ENCODE measurements around the gene RHOT2. TPM values are rescaled to one million over a fixed set of nuclear protein-coding genes. Genes with fewer than 3 reads are reported as not detected.
"Not testable (repeated sequence)": the region's sequence is repeated elsewhere in the genome, so short reads cannot be mapped to it uniquely, and the experiment has no call there.

Gene RHOT2
- total RNA-seq, 1 donor from 2014 or later, result 156 TPM

DNA sequence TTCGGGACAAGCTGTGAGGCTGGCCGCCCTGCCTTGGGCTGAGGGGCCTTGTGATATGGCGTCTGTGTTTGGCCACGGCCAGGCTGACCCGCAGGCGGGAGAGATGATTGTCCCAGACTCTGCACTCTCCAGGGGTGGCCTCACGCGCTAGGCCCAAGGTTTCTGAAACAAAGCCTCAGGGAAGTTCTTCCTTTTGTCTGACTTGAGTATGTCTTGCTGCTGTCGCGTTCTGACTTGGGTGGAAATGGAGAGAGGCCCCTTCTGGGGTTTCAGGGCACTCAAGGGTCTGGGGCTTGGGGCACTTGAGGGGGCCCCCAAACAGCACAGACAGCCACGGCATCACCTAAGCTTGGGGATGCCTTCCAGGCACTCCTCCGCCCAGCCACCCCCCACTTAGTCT lies 43.2 kb downstream of the RHOT2 start:
- H3K27me3 Mint-ChIP-seq (ENCODE audit: low read depth), result peaks cover 26% of the 10 kb centered on the region
- H3K36me3 Mint-ChIP-seq (ENCODE audit: low read depth), result no peaks in the 10 kb centered on the region

DNA sequence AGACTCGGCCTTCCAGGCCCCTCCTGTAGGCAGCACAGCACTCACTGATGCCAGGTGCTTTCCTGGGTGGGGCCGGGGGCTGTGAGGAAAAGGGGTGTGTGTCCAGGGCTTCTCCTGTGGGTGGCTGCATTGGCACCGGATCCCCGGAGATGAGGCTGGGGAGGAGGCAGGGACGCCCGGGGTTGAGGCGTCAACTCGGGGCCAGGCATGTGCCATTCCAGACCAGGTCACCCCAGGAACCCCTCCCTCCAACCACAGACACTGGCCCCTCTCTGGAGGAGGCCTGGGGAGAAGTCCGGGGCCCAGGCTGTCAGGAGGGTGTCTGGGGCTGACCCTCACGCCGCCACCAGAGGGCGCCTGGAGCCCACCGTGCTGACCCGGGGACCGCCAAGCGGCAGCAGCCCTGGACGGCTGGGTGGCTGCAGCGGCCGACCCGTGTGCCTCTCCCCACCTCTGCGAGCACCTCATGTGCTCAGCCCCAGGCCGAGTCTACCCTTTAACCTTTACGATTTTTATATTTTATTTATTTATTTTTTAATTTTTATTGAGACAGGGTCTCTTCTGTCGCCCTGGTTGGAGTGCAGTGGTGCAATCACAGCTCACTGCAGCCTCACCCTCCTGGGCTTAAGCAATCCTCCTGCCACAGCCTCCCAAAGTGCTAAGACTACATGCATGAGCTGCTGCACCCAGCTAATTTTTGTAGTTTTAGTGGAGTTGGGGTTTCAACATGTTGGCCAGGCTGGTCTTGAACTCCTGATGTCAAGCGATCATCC lies 43.8 kb downstream of the RHOT2 start:
- Mint-ChIP-seq H3K9me3 (no peaks in the 10 kb centered on the region), H3K27me3 (ENCODE audit: low read depth) (peaks cover 25% of the 10 kb centered on the region), H3K36me3 (ENCODE audit: low read depth) (no peaks in the 10 kb centered on the region), H3K4me3 (ENCODE audit: low read depth) (no peak overlapping the region), H3K4me1 (ENCODE audit: low read depth) (peaks cover 4% of the 10 kb centered on the region), H3K27ac (no peak overlapping the region)
- DNase-seq (ENCODE audit: low spot score), result peak; percentile 65
- intact Hi-C loops (cut with micrococcal nuclease), result loop anchor here (1.0 kb wide), 1 partner anchor 74 kb away; no protein-coding TSS in a partner anchor

More for the DNA sequence above, 43.2 kb downstream of the RHOT2 start:
- Mint-ChIP-seq H3K4me3 (ENCODE audit: low read depth) (no peak overlapping the region), H3K9me3 (no peaks in the 10 kb centered on the region), H3K27ac (no peak overlapping the region), H3K4me1 (ENCODE audit: low read depth) (peaks cover 2% of the 10 kb centered on the region)
- intact Hi-C loops (cut with micrococcal nuclease), result loop anchor here (1.0 kb wide), 1 partner anchor 74 kb away; no protein-coding TSS in a partner anchor
- DNase-seq (ENCODE audit: low spot score), result no peak

DNA sequence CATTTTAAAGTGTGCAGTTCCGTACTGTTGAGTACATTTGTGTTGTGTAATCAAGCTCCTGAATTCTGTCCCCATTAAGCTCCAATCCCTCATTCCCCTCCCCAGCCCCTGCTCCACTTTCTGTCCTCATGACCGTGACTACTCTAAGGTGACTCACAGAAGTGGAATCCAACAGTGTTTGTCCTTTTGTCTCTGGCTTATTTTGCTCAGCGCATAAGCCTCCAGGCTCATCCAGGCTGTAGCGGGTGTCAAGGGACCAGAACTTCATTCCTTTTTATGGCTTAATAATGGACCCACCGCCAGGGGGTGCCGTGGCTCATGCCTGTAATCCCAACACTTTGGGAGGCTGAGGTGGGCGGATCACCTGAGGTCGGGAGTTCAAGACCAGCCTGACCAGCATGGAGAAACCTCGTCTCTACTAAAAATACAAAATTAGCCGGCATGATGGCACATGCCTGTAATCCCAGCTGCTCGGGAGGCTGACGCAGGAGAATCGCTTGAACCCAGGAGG lies 44.9 kb downstream of the RHOT2 start:
- H3K4me1 Mint-ChIP-seq (ENCODE audit: low read depth); H3K4me3 Mint-ChIP-seq (ENCODE audit: low read depth); intact Hi-C loops (cut with micrococcal nuclease); H3K36me3 Mint-ChIP-seq (ENCODE audit: low read depth); H3K9me3 Mint-ChIP-seq; H3K27ac Mint-ChIP-seq: not testable (repeated sequence)
- peaks cover 19% of the 10 kb centered on the region for H3K27me3 Mint-ChIP-seq (ENCODE audit: low read depth)
- peak; percentile 49 for DNase-seq (ENCODE audit: low spot score)

DNA sequence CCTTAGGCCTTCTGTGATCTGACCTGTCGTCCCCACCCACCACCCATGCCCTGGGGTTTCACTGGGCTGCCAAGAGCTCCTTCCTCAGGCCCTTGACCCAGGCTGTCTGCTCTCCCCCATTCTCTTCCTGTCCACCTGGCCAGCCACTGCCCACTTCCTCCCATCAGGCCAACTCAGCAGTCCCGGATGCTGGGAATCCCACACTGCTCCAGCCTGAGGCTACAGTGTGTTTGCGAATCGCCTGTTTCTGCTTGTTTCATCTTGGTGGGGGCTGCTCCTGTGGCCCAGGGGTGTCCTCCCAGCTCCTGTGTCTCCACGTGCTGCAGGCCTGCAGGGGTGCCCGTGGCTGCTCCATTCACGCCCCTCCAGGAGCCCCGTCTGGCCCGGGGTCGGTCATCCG lies 46.1 kb downstream of the RHOT2 start:
- Mint-ChIP-seq H3K4me1 (ENCODE audit: low read depth) (peaks cover 5% of the 10 kb centered on the region), H3K9me3 (no peaks in the 10 kb centered on the region), H3K27me3 (ENCODE audit: low read depth) (peaks cover 8% of the 10 kb centered on the region), H3K27ac (no peak overlapping the region), H3K4me3 (ENCODE audit: low read depth) (no peak overlapping the region), H3K36me3 (ENCODE audit: low read depth) (no peaks in the 10 kb centered on the region)
- DNase-seq (ENCODE audit: low spot score), result no peak
- intact Hi-C loops (cut with micrococcal nuclease), result no loop called here

DNA sequence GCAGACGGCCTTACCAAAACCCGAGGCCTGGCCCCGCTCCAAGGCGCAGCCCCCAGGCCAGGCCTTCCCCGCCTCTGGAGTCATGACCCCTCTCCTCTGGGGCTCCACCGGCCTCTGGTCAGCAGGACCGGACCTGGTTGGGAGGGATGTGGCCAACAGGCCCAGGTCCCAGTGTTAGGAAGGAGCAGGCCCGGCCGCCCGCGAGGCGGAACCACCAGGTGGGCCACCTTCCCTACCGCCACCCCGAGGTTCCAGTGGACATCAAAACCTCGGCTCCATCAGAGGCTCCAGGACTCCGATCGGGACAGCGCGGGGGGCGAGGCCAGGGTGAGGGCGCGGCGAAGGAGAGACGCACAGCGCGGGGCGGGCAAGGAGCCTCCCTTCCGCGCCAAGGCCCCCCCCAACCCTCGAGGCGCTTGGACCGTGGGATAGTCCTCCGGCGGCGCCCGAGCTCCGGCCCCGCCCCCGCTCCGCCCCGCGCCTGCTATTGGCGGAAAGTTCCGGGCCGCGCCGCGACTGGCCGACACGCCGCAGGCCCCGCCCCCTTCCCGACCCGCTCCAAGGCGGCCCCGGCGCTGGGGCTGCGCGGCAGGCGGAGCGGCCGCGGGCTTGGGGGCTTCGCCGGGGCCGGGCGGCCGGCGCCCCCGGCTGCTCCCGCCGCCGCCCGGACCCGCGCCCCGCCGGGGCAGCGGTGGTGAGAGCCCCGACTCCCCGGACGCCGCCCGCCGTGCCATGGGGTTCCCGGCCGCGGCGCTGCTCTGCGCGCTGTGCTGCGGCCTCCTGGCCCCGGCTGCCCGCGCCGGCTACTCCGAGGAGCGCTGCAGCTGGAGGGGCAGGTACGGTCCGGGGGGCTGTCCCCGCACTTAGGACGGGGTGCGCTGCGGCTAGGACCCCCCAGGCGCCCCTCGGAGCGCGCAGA lies 46.9 kb downstream of the RHOT2 start, which contains the start of gene METRN:
Gene METRN (plus strand): TSS at position 561 of the 919 bp plus-strand sequence. CDS start 172 bp downstream, at position 733.
- peaks cover 7% of the 10 kb centered on the region for H3K4me1 Mint-ChIP-seq (ENCODE audit: low read depth)
- H3K9me3 Mint-ChIP-seq, result no peaks in the 10 kb centered on the region
- H3K4me3 Mint-ChIP-seq (ENCODE audit: low read depth), result peak within 1 kb of the TSS; percentile 65
- H3K27me3 Mint-ChIP-seq (ENCODE audit: low read depth), result peaks cover 8% of the 10 kb centered on the region
- peak; percentile 86 for DNase-seq (ENCODE audit: low spot score)
- H3K27ac Mint-ChIP-seq, result no peak within 1 kb of the TSS
- intact Hi-C loops (cut with micrococcal nuclease), result no loop called here
- H3K36me3 Mint-ChIP-seq (ENCODE audit: low read depth), result no peaks in the 10 kb centered on the region

DNA sequence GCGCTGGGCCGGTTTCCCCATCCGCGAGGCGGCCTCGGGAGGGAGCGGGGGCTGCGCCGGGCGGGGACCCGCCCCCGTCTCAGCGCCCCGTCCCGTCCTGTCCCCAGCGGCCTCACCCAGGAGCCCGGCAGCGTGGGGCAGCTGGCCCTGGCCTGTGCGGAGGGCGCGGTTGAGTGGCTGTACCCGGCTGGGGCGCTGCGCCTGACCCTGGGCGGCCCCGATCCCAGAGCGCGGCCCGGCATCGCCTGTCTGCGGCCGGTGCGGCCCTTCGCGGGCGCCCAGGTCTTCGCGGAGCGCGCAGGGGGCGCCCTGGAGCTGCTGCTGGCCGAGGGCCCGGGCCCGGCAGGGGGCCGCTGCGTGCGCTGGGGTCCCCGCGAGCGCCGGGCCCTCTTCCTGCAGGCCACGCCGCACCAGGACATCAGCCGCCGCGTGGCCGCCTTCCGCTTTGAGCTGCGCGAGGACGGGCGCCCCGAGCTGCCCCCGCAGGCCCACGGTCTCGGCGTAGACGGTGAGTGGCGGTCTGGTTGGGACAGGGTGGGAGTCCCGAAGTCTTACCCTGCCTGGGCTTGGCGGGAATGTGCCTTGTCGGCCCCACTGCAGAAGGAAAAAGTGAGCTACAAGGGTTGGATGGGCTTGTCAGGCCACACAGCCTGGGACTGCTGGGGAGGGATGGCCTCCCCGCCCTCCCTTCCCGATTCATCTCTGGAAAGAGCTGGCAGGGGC lies 47.7 kb downstream of the RHOT2 start:
- intact Hi-C loops (cut with micrococcal nuclease), result no loop called here
- H3K36me3 Mint-ChIP-seq (ENCODE audit: low read depth), result no peaks in the 10 kb centered on the region
- no peak overlapping the region for H3K27ac Mint-ChIP-seq
- no peak for DNase-seq (ENCODE audit: low spot score)
- H3K27me3 Mint-ChIP-seq (ENCODE audit: low read depth), result peaks cover 8% of the 10 kb centered on the region
- peaks cover 12% of the 10 kb centered on the region for H3K4me1 Mint-ChIP-seq (ENCODE audit: low read depth)
- H3K4me3 Mint-ChIP-seq (ENCODE audit: low read depth), result peak overlapping the region; percentile 65
- no peaks in the 10 kb centered on the region for H3K9me3 Mint-ChIP-seq

DNA sequence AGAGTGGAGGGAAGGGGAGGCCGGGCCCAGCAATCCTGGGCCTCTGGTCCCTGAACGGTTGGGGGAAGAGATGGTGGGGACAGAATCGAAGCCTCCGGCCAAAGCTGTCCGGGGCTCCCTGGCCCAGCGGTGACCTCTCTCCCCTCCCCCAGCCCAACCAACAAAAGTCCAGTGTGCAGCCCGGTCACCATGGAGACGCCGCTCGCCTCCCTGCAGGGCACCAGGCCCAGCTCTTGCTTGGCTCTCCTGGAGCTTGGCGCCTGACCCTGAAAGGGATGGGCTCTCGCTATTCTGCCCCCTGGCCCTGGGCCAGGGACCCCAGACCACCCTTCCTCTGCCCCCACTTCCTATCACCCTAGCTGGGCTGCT lies 48.3 kb downstream of the RHOT2 start:
- intact Hi-C loops (cut with micrococcal nuclease), result no loop called here
- H3K27ac Mint-ChIP-seq, result no peak overlapping the region
- peak overlapping the region; percentile 65 for H3K4me3 Mint-ChIP-seq (ENCODE audit: low read depth)
- H3K4me1 Mint-ChIP-seq (ENCODE audit: low read depth), result peaks cover 12% of the 10 kb centered on the region
- H3K27me3 Mint-ChIP-seq (ENCODE audit: low read depth), result peaks cover 8% of the 10 kb centered on the region
- H3K36me3 Mint-ChIP-seq (ENCODE audit: low read depth), result no peaks in the 10 kb centered on the region
- no peak for DNase-seq (ENCODE audit: low spot score)
- H3K9me3 Mint-ChIP-seq, result no peaks in the 10 kb centered on the region

DNA sequence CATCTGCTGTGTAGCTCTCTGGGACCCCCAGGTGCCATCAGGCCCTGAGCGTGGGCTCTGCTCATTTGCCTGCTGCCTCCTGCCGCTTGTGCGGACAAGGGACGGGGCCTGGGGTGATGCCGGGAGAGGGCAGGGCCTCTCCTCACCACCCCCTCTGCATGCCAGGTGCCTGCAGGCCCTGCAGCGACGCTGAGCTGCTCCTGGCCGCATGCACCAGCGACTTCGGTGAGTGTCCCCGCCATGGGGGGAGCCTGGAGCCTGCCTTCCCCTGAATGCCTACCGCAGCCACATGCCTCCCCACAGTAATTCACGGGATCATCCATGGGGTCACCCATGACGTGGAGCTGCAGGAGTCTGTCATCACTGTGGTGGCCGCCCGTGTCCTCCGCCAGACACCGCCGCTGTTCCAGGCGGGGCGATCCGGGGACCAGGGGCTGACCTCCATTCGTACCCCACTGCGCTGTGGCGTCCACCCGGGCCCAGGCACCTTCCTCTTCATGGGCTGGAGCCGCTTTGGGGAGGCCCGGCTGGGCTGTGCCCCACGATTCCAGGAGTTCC lies 48.9 kb downstream of the RHOT2 start:
- no peak for DNase-seq (ENCODE audit: low spot score)
- H3K4me3 Mint-ChIP-seq (ENCODE audit: low read depth), result peak overlapping the region; percentile 65
- peaks cover 8% of the 10 kb centered on the region for H3K27me3 Mint-ChIP-seq (ENCODE audit: low read depth)
- H3K27ac Mint-ChIP-seq, result no peak overlapping the region
- intact Hi-C loops (cut with micrococcal nuclease), result no loop called here
- H3K4me1 Mint-ChIP-seq (ENCODE audit: low read depth), result peaks cover 12% of the 10 kb centered on the region
- H3K9me3 Mint-ChIP-seq, result no peaks in the 10 kb centered on the region
- no peaks in the 10 kb centered on the region for H3K36me3 Mint-ChIP-seq (ENCODE audit: low read depth)

DNA sequence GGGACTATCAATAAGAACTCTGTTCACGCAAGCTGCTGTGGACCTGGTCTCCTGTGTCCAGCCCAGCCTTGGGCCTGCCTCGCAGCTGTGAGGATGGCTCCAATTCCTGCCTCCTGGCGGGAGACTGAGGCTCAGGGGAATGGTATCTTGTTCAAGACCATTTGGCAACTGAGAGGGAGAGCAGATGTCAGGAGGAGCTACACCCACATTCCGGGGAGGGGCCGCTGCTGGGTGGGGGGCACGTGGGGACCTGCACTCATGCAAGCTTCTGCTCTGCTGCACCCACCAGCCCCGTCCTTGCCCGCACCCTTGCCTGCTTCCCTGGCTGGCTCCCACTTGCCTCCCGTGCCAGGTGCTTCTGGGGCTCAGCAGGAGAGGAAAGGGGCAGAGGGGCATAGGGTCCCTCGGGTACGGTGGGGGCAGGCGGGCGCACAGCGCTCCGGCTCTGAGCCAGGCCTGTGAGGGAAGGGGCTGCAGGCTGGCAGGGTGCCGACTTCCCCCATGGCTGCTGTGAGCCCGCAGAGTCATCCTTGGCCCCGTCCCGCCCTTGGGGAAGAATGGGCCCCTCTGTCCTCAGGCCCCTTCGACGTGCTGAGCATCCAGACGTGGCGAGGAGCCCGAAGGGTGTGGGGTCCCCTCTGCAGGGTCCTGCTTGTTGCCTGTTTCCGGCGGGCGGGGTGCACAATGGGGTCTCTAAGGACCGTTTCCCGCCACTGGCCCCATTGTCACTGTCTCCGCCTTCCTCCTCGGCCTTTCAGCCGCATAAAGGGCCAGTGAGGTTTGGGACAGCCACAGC lies 49.7 kb downstream of the RHOT2 start:
- no peak for DNase-seq (ENCODE audit: low spot score)
- no peaks in the 10 kb centered on the region for H3K9me3 Mint-ChIP-seq
- no peak overlapping the region for H3K4me3 Mint-ChIP-seq (ENCODE audit: low read depth)
- peaks cover 12% of the 10 kb centered on the region for H3K4me1 Mint-ChIP-seq (ENCODE audit: low read depth)
- intact Hi-C loops (cut with micrococcal nuclease), result no loop called here
- no peak overlapping the region for H3K27ac Mint-ChIP-seq
- peaks cover 6% of the 10 kb centered on the region for H3K27me3 Mint-ChIP-seq (ENCODE audit: low read depth)
- no peaks in the 10 kb centered on the region for H3K36me3 Mint-ChIP-seq (ENCODE audit: low read depth)

DNA sequence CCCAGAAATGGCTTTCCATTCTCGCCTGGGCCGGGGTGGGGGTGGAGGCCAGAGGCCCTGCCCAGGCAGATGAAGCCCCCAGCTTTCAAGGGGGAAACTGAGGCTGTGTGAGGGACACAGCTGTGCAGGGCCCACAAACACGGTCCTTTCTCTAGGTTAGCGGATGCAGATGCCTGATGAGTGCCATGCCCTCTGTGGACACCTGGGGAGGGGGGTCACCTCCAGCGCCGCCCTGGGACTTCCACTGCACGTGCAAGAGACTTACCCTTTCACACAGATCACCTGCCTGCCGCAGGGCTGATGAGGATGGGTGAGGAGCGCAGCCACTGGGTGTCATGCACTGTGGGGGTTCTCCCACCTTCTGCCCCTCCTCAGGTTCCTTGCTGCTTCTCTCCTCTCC lies 50.5 kb downstream of the RHOT2 start:
- Mint-ChIP-seq H3K27ac (no peak overlapping the region), H3K27me3 (ENCODE audit: low read depth) (peaks cover 4% of the 10 kb centered on the region), H3K4me3 (ENCODE audit: low read depth) (no peak overlapping the region), H3K9me3 (no peaks in the 10 kb centered on the region), H3K36me3 (ENCODE audit: low read depth) (no peaks in the 10 kb centered on the region), H3K4me1 (ENCODE audit: low read depth) (peaks cover 10% of the 10 kb centered on the region)
- DNase-seq (ENCODE audit: low spot score), result no peak
- intact Hi-C loops (cut with micrococcal nuclease), result no loop called here

DNA sequence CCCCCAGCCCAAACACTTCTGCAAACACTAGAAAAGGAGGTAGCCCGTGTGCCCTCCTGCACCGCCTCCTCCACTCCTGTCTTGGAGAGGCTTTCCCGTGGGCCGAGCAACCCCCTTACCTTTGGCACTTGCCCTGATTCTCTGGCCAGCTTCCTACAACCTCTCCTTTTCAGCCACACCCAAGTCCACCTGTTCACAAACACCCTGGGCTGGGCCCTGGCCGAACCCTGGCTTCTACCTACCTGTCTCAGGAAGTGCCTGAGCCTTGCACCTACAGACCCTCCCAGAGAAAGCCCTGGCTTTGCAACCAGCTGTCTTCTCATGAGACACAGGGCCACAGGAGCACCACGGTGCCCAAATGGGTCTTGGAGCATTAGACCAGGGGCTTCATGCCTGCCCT lies 51.0 kb downstream of the RHOT2 start:
- peaks cover 4% of the 10 kb centered on the region for H3K27me3 Mint-ChIP-seq (ENCODE audit: low read depth)
- no peaks in the 10 kb centered on the region for H3K9me3 Mint-ChIP-seq
- H3K4me3 Mint-ChIP-seq (ENCODE audit: low read depth), result peak overlapping the region; percentile 71
- intact Hi-C loops (cut with micrococcal nuclease), result no loop called here
- no peak overlapping the region for H3K27ac Mint-ChIP-seq
- H3K4me1 Mint-ChIP-seq (ENCODE audit: low read depth), result peaks cover 10% of the 10 kb centered on the region
- no peaks in the 10 kb centered on the region for H3K36me3 Mint-ChIP-seq (ENCODE audit: low read depth)
- no peak for DNase-seq (ENCODE audit: low spot score)

All from activated T-helper 2 cell treated with anti-CD3 and anti-CD28 coated beads, Interferon-gamma antibody, Interleukin-2, Interleukin-4, amounts not matched to agents 10 μg/mL and 5 μg/mL and 100 μg/mL, durations not matched to agents 14 hours and 24 hours and 36 hours (primary cell).